GM23248 (cell line): Measurements from ENCODE around the gene TSSK3. TPM values are rescaled to one million over a fixed set of nuclear protein-coding genes. Genes with fewer than 3 reads are reported as not detected.

Source experiments
- DNase-seq: peaks from one replicate; pipeline ENCODE4 v3.0.0-alpha.2; 2015
- H2AFZ ChIP-seq: fragments of 200-600 bp; sonication (generic); 2 replicates; pipeline ENCODE4 v1.6.1; 2016; ENCODE audit warnings: antibody characterized with exemption
- H3F3A ChIP-seq: fragments of 200-600 bp; sonication (generic); 2 replicates; pipeline ENCODE4 v1.6.1; 2016; ENCODE audit warnings: mild to moderate bottlenecking, antibody characterized with exemption, mixed run types; ENCODE audit not compliant: insufficient read depth
- H3K27ac ChIP-seq: fragments of 200-600 bp; sonication (generic); 2 replicates; pipeline ENCODE4 v1.5.1; 2016; ENCODE audit warnings: mild to moderate bottlenecking
- H3K27me3 ChIP-seq: fragments of 200-600 bp; sonication (generic); replicated peaks from 2 replicates; pipeline ENCODE4 v1.6.1; 2016; ENCODE audit warnings: mild to moderate bottlenecking; ENCODE audit not compliant: insufficient read depth
- H3K36me3 ChIP-seq: fragments of 200-600 bp; sonication (generic); 2 replicates; pipeline ENCODE4 v1.6.1; 2016; ENCODE audit warnings: low read depth, mild to moderate bottlenecking
- H3K4me1 ChIP-seq: fragments of 200-600 bp; sonication (generic); 2 replicates; pipeline ENCODE4 v1.6.1; 2016; ENCODE audit warnings: mild to moderate bottlenecking; ENCODE audit not compliant: insufficient read depth
- H3K4me2 ChIP-seq: fragments of 200-600 bp; sonication (generic); one replicate; pipeline ENCODE4 v1.6.1; 2016; ENCODE audit warnings: mild to moderate bottlenecking; ENCODE audit not compliant: unreplicated experiment
- H3K4me3 ChIP-seq: fragments of 200-600 bp; sonication (generic); 2 replicates; pipeline ENCODE4 v1.5.1; 2016; ENCODE audit warnings: mild to moderate bottlenecking
- H3K79me2 ChIP-seq: fragments of 200-600 bp; sonication (generic); 2 replicates; pipeline ENCODE4 v1.6.1; 2016; ENCODE audit warnings: mild to moderate bottlenecking; ENCODE audit not compliant: insufficient read depth
- H3K9ac ChIP-seq: fragments of 200-600 bp; sonication (generic); 2 replicates; pipeline ENCODE4 v1.6.1; 2016; ENCODE audit warnings: mild to moderate bottlenecking
- H3K9me2 ChIP-seq: fragments of 200-600 bp; sonication (generic); 2 replicates; pipeline ENCODE4 v1.6.1; 2016; ENCODE audit warnings: mixed run types, mild to moderate bottlenecking, moderate library complexity; ENCODE audit not compliant: insufficient read depth
- H3K9me3 ChIP-seq: fragments of 200-600 bp; sonication (generic); one replicate; pipeline ENCODE4 v1.6.1; 2017; ENCODE audit warnings: low read depth
- H4K20me1 ChIP-seq: fragments of 200-600 bp; sonication (generic); 2 replicates; pipeline ENCODE4 v1.6.0; 2016; ENCODE audit not compliant: insufficient read depth
- EZH2 ChIP-seq: fragments of 200-600 bp; sonication (generic); IDR thresholded peaks from 2 replicates; pipeline ENCODE4 v1.6.1; 2018; ENCODE audit warnings: antibody characterized with exemption, mild to moderate bottlenecking; ENCODE audit not compliant: insufficient read depth, poor library complexity, severe bottlenecking
- EZH2phosphoT487 ChIP-seq: fragments of 200-600 bp; sonication (generic); IDR thresholded peaks from 2 replicates; pipeline ENCODE4 v1.6.1; 2018; ENCODE audit warnings: antibody characterized with exemption, moderate library complexity, mild to moderate bottlenecking, low read depth; ENCODE audit not compliant: insufficient read depth
- WGBS, 2 experiments: methylation state at CpG; one replicate each; pipeline ENCODE4 v1.1.6; 2015 to 2017; ENCODE audit warnings: low lambda C conversion rate in 2 of 2, low coverage in 1 of 2; ENCODE audit errors: missing lambda C conversion rate in 2 of 2; 5-methylcytosine and 5-hydroxymethylcytosine counted together
- in situ Hi-C: fragments of 300-500 bp; cut with MboI; formaldehyde crosslinking; loops from 2 replicates; pipeline ENCODE4 v1.15.0; 2020
- polyA plus RNA-seq: library from polyadenylated mRNA; unstranded; fragments of >200 nt; fragmentation: Nextera tagmentation; extraction: Ambion mirVana; gene quantifications from 2 replicates; pipeline ENCODE4 v1.2.1, GENCODE V29; 2016
- total RNA-seq: library from RNA; depleted of rRNA; stranded (reverse); fragments of >200 nt; shearing (Covaris generic); gene quantifications from 2 replicates; pipeline ENCODE4 v1.2.3, GENCODE V29; 2014

TSSK3 gene
- total and polyA plus RNA-seq, 2 experiments from 2014 or later = 0.22 TPM; not detected in 1

- Histone ChIP-seq H3K9me2 (no peaks in the 10 kb centered on the region), H3K4me3 (no peak overlapping the region), H3K9me3 (no peaks in the 10 kb centered on the region), H3K36me3 (peaks cover 55% of the 10 kb centered on the region; the same call in 1 of the 2 replicates), H4K20me1 (no peaks in the 10 kb centered on the region), H3K27ac (no peak overlapping the region), H3K4me2 (no peak overlapping the region), H3K79me2 (no peaks in the 10 kb centered on the region), H3F3A (no peaks in the 10 kb centered on the region), H3K9ac (no peak overlapping the region), H2AFZ (no peak overlapping the region), H3K27me3 (no peaks in the 10 kb centered on the region), H3K4me1 (no peaks in the 10 kb centered on the region)
- in situ Hi-C loops = no loop called here
- TF ChIP-seq EZH2phosphoT487 = no peak
- no peak for TF ChIP-seq EZH2
- DNase-seq = no peak
- WGBS, 2 experiments = 84 to 86% methylated on average over 12 of the region's 12 CpGs
Measured at GRCh38 chr1:32377541-32378220, 15.3 kb downstream of the TSSK3 start.

- Histone ChIP-seq H4K20me1 (no peaks in the 10 kb centered on the region), H3K36me3 (peaks cover 64% of the 10 kb centered on the region), H3F3A (no peaks in the 10 kb centered on the region), H3K27ac (no peak overlapping the region), H3K79me2 (no peaks in the 10 kb centered on the region), H3K9me2 (no peaks in the 10 kb centered on the region), H3K9me3 (no peaks in the 10 kb centered on the region), H3K4me2 (no peak overlapping the region), H3K4me3 (no peak overlapping the region), H3K4me1 (no peaks in the 10 kb centered on the region), H3K27me3 (no peaks in the 10 kb centered on the region), H2AFZ (no peak overlapping the region), H3K9ac (no peak overlapping the region)
- TF ChIP-seq EZH2 (no peak), EZH2phosphoT487 (no peak)
- in situ Hi-C loops = no loop called here
- no peak for DNase-seq
- 95 to 96% methylated on average over 9 of the region's 9 CpGs for WGBS, 2 experiments
Measured at GRCh38 chr1:32380057-32380456, 17.7 kb downstream of the TSSK3 start.

DNA sequence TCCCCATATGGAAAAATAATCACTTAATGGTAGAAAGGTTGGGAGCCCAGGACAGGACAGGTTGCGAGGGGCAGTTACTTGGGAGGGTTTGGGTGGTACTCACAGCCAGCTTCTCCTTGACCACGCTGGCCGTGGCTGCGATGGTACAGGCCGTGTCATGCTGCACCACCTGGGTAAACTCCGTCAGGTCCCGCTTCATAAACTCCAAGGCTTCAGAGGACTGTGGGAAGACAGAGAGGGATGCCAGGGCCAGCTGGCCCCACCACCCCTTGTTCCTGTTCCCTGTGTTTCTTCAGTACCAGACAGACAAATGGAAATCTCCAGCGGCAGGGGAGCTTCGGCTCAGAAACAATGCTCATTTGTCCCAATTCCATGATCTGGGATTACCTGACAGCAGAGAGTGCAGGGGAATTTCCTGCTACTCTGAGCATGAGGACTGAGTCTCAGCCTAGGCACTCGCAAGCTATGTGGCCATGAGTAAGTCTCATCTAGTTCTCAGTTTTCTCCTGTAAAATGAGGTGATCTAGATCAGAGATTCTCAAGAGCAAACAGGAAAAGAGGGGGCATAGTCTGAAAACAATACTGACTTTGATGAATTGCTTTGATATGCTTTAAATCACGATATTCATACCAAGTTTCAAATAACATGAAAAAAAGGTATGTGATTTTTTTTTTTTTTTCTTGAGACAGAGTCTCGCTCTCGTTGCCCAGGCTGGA, 24.5 kb downstream of the TSSK3 start:
- Histone ChIP-seq H3K36me3 (peaks cover 48% of the 10 kb centered on the region), H3K4me2 (no peak overlapping the region), H3K9ac (no peak overlapping the region), H3K79me2 (peaks cover 55% of the 10 kb centered on the region), H3K9me2 (no peaks in the 10 kb centered on the region), H3K4me3 (no peak overlapping the region), H3K27me3 (no peaks in the 10 kb centered on the region), H3F3A (no peaks in the 10 kb centered on the region), H3K27ac (no peak overlapping the region), H3K4me1 (no peaks in the 10 kb centered on the region), H2AFZ (no peak overlapping the region), H3K9me3 (no peaks in the 10 kb centered on the region), H4K20me1 (no peaks in the 10 kb centered on the region)
- in situ Hi-C loops = no loop called here
- WGBS, 2 experiments = 95 to 99% methylated on average over 13 of the region's 13 CpGs
- no peak for TF ChIP-seq EZH2
- no peak for TF ChIP-seq EZH2phosphoT487
- no peak for DNase-seq

- peaks cover 18% of the 10 kb centered on the region; the same call in 1 of the 2 replicates for H3K4me1 ChIP-seq
- in situ Hi-C loops = no loop called here
- TF ChIP-seq EZH2phosphoT487 = no peak
- TF ChIP-seq EZH2 = no peak
- H3K9me2 ChIP-seq = no peaks in the 10 kb centered on the region
- peaks cover 8% of the 10 kb centered on the region; the same call in 1 of the 2 replicates for H3F3A ChIP-seq
- H2AFZ ChIP-seq = no peak overlapping the region
- H3K79me2 ChIP-seq = peaks cover 73% of the 10 kb centered on the region
- H3K36me3 ChIP-seq = peaks cover 33% of the 10 kb centered on the region
- H4K20me1 ChIP-seq = no peaks in the 10 kb centered on the region
- no peaks in the 10 kb centered on the region for H3K27me3 ChIP-seq
- no peaks in the 10 kb centered on the region for H3K9me3 ChIP-seq
- no peak overlapping the region for H3K4me2 ChIP-seq
- no peak overlapping the region for H3K4me3 ChIP-seq
- H3K9ac ChIP-seq = no peak overlapping the region
- 78 to 83% methylated on average over 5 to 6 of the region's 6 CpGs for WGBS, 2 experiments
- no peak overlapping the region for H3K27ac ChIP-seq
- no peak for DNase-seq
Measured at GRCh38 chr1:32388641-32389040, 26.3 kb downstream of the TSSK3 start.
